Amniotic epithelial cell (primary cell): Measurements from ENCODE around the gene GRK5.
A peak's percentile ranks its signal among the peaks of the same experiment; 100 is the strongest.

Experiments
- DNase-seq: peaks from one replicate; pipeline ENCODE4 v3.0.0-alpha.2; 2010; ENCODE audit warnings: low read depth

The GRK5 gene

GRCh38 chr10:119379466-119380071 lies 172.2 kb downstream of the GRK5 start:
- DNase-seq, result no peak

- DNase-seq, result peak; percentile 44
Observed at GRCh38 chr10:119383174-119383856, 175.9 kb downstream of the GRK5 start.

GRCh38 chr10:119384127-119384526 lies 176.8 kb downstream of the GRK5 start:
- DNase-seq, result no peak

DNA sequence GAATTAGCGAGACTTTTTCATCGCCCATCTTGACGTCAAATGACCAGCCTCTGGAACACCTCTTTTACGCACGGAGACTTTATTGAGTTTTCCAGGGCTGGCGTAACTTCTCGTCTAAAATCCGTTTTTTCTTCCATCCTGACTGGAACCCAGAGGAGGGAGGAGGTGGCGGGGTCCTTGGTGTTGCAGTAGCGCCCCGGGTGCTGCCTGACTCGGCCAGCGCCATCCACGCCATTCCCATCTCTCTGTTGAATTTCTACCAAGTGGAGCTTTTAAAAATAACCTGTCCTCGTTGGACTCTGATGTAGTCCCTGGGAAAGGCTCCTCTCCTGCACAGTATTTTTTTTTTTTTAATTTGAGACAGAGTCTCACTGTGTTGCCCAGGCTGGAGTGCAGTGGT lies 179.3 kb downstream of the GRK5 start:
- DNase-seq, result no peak

GRCh38 chr10:119388849-119389345 lies 181.5 kb downstream of the GRK5 start:
- DNase-seq, result no peak

GRCh38 chr10:119391440-119392251 lies 184.3 kb downstream of the GRK5 start:
- DNase-seq, result peak; percentile 48

GRCh38 chr10:119393019-119393418 lies 185.6 kb downstream of the GRK5 start:
- DNase-seq, result no peak

GRCh38 chr10:119393421-119393820 lies 186.1 kb downstream of the GRK5 start:
- DNase-seq, result no peak

DNA sequence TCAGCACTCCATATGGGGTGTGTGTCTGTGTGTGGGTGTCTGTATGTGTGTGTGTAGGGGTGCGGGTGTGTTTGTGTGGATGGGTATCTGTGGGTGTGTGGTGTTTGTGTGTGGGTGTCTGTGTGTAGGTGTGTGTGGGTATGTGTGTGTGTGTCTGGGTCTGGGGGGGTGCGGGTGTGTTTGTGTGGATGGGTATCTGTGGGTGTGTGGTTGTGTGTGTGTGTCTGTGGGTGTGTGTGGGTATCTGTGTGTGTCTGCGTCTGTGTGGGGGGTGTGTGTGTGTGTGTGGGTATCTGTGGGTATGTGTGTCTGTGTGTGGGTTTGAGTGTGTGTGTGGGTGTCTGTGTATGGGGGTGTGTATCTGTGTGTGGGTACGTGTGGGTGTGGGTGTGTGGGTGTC lies 186.5 kb downstream of the GRK5 start:
- no peak for DNase-seq

GRCh38 chr10:119394657-119395279 lies 187.4 kb downstream of the GRK5 start:
- no peak for DNase-seq

DNA sequence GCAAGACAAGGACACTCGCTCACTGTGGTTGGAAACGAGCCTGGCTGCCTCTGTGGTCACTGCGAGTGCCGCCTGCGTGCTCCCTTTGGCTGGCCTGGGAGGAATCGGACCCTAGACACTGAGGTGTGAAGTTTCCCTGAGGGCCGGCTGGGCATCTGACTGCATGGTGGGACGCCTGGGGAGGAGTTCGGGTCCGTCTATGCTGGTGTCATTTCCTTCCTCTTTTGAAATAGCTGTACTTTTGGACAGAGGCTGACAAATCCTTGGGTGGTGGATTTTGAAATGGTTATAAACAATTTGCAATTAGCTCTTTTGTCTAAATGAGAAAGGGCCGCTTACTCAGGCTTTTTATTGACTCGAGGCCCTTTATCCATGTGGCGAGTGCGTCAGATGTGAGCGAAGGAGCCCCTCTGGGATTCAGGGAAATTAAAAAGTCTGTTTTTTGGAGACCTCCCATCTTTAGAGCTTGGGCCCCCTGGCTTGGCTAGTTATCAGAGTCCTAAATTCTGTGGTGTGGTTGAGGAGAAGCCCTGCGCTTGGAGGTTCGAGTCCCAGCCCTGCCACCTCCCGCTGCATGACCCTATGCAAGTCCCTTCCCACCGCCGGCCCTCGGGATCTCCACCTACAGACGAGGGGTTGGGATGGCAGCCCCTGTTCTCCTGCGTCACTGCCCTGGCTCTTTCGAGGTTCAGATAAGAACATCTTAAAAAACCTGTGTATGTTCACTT lies 188.1 kb downstream of the GRK5 start:
- DNase-seq, result no peak

DNA sequence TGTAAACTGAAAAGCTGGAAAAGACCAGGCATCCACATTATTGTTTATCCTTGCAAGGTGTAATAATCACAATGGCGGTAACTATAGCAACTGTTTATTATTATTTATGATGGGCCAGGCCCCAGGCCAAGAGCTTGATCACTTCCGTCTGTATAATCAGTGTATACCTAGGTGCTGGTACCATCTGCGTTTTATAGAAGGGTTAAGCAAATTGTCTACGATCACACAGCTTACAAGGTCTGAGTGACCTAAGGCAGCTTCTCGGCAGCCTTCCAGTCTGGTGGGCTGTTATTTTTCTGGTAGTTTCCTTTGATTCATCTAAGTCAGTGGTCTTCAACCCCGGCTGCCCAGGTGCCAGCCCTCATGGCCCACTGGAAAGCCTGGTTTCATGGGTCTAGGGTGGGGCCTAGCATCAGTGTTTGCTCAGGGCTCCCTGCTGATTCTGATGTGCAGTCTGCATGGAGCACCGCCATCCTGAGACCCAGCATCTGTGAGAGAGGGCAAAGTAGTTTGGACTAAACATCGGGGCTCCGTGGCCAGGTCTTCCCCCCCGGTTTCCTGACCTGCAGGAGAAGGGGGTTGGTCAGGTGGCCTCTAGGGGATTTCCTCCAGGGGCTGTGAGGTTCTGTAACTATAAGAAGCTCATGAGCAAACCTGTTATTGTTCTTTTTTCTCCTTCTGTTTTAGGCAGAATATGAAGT lies 188.8 kb downstream of the GRK5 start:
- DNase-seq, result no peak

GRCh38 chr10:119396709-119397071 lies 189.3 kb downstream of the GRK5 start:
- no peak for DNase-seq

GRCh38 chr10:119397416-119397815 lies 190.0 kb downstream of the GRK5 start:
- no peak for DNase-seq

GRCh38 chr10:119398996-119399395 lies 191.6 kb downstream of the GRK5 start:
- DNase-seq, result no peak

DNA sequence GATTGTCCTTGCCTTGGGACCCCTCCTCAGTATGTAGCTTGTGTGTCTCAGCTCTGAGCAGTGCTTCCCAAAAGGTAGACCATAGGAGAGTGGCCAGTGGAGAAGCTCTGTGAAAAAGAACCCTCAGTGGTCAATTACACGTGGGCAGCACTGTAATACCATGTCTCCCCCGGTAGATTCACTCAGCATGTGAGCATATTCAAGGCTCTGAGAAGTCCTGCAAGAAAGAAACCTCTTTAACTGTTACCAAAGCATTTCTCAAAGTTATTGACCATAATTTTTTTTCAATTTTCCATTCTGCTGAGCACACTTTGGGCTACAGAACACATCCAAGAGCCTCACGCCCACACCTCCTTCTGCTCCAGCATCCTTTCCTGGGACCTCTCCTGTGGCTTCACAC lies 192.1 kb downstream of the GRK5 start:
- DNase-seq, result no peak

- peak; percentile 93 for DNase-seq
Observed at GRCh38 chr10:119401671-119402395, 194.5 kb downstream of the GRK5 start.

DNA sequence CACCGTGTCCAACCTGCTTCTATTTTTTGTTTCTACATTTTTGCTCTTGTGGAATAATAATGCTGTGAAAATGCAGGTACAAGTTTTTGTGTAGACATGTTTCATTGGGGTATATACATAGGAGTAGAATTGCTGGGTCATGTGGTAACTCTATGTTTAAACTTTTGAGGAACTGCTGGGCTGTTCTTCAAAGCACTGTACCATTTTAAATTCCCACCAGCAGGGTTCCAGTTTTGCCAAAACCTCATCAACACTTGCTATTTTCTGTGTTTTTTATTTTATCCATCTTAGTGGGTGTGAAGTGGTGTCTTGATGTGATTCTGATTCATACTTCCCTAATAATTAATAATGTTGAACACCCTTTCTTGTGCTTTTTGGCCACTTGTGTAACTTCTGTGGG lies 196.6 kb downstream of the GRK5 start:
- DNase-seq, result no peak

DNA sequence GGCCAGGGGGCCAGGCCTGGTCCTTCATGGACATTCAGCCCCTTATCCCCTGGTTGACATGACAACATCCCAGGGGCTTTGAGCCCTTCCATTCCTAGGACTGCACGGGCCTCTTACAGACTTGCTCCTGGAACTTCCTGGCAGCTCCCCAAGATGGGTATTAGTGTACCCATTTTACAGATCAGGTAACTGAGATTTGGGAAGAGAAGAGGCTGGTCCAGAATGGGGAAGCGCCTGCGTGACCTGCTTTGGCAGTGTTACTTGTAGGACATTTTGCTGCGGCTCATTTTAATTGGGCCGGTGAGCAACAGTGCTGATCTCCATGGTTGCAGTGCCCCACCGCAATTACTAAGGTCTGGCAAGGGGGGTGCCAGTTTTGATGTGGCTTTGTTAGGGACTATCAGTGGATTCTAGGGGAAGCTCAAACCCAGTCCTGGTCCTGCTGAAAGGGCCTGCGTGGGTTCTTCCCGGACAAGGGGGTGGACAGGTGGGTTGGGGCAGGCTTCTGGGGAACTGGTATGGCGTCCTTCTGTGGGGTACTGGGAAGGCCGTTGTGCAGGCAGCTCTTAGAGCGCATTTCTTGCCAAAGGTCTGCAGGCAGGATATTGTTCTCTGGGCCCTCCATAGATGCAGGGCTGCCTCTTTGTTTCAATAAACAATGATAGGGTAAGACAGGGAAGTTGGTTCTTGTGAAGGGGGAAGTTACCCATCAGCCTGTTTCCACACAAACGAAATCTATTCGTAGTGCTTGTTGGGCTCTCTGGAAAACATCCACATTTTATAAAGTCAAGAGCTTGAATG lies 197.5 kb downstream of the GRK5 start:
- no peak for DNase-seq

DNA sequence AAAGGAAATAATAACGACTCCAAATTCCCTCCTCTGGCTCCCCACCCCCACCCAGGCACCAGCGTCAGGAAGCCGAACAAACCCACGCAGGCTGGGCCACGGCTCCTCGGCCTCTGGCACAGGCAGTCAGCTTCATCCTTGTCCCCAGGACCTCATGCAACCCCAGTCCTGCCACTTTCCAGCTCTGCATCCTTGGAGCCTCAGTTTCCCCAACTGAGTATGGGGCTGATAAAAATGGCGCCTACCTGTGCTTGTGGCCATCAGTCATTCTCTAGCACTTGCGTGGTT lies 198.1 kb downstream of the GRK5 start:
- no peak for DNase-seq
